Measurements from ENCODE around the gene UNC50.
"Not testable (repeated sequence)": the region's sequence is repeated elsewhere in the genome, so short reads cannot be mapped to it uniquely, and the experiment has no call there.

Gene UNC50

DNA sequence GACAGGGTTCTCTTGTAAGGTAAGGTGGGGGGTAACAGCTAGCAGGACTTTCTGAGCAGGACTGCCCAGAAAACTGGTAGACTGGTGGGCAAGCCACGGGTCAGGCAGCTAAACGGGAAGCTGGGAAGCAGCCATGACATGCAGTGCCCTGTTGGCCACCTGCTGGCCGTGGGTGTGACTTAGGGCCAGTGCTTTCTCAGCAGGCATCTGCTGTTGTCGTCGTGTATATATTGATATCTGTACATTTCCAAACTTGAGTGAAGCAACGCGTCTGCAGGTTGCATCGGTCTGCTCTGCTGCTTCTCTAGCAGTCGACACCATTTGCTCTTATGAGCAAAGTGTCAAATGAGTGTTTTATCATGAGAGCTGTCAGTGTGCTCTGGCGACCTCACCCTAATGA, 31.1 kb upstream of the UNC50 start:
- DNase-seq = no peak

DNA sequence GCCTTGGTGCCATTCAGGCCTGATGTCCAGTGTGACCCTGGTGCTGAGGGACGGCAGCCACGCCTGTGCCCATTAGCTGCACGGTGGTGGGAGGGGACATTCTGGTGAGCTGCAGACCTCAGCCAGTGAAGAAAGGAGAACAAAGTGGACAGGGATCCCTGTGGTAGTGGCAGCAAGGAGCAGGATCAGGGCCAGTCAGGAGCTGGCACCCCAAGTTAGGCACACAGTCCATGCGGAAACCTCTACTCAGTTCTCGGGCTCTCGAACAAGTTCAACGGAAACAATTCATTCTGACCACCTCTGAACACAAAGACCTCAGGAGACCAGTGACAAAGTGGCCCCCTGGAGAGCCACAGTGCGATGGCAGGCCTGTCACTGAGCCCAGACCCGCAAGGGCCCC, 30.2 kb upstream of the UNC50 start:
- no peak for DNase-seq

DNA sequence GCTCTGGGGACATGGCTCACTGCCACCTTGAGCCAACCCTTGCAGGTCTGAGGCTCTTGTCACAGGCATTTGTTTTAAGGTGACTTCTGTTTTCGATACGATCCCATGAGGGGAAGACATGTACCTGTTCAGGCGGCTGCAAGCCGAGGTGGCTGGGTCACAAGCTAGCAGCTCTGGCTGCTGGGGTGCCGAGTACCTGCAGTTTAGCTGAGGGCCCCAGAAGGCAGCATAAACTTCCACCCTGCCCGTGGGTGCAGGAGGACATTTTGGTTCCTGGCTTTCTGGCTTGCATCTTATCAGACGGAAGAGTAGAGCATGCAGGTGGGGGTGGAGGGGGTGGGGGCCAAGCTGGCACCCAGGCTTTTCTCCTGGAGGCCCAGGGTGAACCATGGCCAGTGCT, 28.5 kb upstream of the UNC50 start:
- DNase-seq = no peak

DNA sequence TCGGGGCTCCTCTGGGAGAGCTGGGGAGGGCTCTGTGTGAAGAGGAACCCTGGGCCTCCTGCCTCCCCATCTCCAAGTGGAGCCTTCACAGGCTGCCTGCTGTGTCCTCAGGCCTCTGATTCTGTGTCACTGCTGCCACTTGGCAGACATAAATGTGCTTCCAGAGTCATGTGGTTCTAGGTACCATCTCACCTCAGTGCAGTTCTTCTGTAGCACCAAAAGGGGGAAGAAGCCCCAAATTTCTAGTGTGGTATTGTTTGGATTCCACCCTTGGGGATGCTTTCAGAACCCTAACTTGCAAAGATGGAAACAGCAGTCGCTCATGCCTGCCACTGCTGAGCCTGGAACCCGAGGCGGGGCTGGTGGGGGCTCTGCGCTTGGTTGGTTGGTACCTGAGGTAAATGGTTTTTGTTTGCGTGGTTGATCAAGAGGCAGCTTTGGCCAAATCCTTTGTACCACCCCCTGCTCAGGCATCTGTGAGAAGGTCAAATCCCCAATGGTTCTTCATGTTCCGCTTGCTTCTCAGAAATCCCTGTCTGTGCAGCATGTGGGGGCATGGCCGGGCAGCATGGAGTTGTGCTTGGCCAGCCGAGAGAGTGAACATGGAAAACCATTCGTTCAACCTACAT, 27.6 kb upstream of the UNC50 start:
- no peak for DNase-seq

DNA sequence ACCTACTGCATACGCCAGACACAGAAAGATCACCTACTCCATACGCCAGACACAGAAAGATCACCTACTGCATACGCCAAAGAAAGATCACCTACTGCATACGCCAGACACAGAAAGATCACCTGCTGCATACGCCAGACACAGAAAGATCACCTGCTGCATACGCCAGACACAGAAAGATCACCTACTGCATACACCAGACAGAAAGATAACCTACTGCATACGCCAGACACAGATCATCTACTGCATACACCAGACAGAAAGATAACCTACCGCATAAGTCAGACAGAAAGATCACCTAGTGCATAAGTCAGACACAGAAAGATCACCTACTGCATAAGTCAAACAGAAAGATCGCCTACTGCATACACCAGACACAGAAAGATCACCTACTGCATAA, 25.9 kb upstream of the UNC50 start:
- DNase-seq = no peak

DNA sequence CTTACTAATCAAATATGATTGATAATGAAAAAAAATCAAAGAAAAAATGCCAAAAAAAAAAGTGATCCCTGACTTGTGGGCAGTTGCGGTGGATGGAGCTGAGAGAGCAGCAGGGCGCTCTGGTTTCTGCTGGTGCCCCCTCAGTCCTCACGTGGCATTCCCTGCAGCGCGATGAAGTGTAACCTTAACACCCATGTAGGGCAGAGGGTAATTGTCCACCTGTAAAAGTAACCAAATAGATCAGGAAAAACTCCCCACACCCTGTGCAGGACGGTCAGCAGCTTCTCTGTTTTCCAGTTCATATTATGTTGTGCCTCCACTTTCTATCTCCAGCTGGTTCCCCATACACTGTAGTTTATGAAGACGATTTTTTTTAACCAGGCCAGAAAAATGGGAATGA, 25.1 kb upstream of the UNC50 start:
- no peak for DNase-seq

DNA sequence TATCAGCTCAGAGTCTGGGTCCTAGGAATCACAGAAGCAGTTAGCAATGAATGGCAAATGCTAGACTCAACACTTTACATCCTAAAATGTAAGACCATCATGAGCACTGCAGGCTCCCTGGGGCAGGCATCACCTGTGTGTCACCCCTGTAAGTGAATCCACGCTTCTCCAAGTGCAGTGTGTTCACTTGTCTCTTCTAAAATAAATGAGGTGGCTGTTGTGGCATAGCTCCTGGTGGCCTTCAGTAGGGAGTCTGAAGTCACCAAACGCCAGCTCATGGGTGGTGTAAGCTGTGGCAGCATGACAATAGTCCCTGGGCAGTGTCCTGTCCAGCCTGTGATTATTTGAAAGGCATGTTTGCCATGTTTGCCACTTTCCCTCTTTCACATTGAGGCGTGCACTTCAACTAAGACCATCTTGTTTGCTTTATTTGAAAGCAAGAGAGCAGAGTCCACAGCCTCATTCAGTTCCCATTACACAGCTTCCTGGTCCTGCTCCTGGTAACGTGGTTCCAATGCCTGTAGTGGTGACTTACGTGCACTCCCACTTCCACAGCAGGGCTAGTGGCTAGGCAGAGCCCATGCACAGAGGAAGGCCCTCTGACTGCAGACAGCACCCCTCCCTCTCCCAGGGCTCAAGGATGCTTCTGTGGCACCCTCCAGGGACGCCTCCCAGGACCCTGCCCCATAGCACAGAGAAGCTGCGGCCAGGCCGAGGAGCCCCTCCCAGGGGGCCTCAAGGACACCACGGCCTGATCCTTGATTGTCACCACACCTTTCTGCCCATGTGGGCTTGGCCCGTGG, 24.4 kb upstream of the UNC50 start:
- DNase-seq = no peak

DNA sequence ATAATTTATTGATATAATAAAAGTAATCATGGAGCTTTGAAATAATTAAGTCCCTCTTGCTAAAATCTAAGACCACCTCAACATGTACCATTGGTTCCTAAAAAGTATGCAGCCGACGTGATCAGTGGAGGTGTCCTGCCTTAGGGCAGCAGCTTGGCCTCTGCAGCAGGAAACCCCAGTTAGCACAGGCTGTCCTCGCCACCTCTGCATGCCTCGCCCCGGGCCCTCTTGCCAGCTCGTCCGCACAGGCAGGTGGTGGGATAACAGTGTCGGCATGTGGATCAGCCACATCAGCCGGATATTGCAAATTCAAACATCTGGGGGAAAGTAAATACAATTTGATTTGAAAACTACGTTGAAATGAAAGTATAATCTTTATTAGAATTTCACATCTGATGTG, 23.0 kb upstream of the UNC50 start:
- DNase-seq = no peak

DNA sequence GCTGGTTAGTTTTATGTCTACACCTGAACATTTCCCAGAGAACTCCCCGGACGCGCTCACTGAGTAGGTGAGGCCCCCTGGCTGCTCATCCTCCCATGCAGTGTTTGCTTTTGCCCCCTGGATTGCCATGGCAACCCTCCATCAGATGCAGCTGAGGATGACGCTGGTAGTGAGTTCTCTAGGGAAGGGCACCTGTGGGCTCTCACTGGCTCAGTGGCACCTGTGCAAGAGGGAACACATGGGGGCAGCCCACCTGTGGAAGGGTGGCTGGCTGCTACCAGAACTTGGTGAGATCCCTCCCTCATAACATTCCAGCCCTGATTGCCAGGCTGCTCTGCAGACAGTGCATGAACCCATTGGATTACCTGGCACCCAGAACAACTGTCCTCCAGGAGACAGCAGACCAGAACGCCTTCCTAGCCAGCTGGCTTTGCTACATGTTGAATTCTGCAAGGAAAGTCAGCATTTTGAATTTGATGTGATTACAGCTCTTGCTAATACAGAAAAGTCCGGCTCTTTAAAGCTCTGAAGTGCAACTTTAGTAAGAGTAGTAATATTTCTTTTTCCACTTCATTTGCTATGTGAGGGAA, 21.7 kb upstream of the UNC50 start:
- DNase-seq = no peak

DNA sequence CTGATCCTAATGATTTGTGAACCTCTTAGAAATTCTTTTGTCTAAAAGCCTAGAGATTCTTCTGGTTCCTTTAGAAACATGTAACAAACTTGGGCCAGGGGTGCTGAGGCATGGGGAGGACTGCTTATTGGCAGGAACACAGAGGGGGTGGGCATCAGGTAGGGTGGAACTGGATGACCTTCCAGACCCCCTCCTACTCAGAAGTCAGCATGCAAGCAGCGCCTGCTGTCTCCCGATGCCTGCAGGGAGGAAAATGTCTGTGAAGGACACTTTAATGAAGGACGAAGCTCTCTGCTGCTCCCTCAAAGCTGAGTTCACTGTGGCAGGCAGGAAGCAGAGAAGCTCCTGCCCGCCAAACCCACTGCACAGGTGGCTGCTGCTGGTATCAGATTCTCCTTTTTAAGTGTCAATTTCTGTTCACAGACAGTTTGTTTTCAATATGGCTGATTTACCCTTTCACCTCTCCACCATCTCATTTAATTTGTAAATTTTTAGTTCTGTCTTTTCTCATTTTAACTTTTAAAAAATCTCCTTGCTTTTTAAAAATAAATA, 19.4 kb upstream of the UNC50 start:
- DNase-seq = no peak

DNA sequence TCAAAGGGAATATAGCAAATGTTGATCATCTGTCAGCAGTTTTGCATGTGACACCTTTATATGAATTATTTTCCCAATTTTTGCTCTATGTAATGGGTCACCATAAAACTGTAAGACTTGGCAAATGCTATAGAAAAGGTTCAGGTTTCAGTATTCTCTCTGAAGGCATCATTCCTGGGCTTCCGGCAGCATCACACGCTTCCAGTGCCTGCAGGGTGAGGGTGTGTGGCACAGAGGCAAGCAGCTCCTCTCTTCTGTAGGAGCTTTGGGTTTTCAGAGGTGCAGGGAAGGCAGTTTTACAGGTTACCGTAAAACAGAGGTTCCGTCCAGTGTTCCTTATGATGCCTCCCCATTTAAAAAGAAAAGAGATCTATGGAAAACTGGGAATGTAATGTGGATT, 18.9 kb upstream of the UNC50 start:
- DNase-seq = no peak

DNA sequence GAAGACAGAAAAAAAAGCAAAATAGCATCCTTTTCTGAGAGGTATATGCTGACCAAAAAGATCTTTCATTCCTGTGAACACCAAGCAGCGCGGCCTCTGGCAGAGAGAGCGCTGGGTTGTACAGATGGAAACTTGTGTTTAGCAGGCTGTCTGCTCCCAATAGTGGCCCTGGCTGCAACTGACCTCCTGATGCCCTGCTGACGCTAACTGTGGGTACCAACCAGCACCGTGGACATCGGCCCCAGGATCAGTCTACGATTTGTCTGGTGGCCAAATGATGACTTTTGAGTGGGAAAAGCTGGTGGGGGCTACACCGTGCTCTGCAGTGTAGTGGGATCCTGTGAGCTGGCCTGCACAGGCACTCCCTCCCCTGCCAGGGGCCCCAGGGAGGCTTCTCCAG, 15.8 kb upstream of the UNC50 start:
- no peak for DNase-seq

DNA sequence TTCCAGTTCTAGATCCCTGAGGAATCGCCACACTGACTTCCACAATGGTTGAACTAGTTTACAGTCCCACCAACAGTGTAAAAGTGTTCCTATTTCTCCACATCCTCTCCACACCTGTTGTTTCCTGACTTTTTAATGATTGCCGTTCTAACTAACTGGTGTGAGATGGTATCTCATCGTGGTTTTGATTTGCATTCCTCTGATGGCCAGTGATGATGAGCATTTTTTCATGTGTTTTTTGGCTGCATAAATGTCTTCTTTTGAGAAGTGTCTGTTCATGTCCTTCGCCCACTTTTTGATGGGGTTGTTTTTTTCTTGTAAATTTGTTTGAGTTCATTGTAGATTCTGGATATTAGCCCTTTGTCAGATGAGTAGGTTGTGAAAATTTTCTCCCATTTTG, 13.7 kb upstream of the UNC50 start:
- DNase-seq = not testable (repeated sequence)

DNA sequence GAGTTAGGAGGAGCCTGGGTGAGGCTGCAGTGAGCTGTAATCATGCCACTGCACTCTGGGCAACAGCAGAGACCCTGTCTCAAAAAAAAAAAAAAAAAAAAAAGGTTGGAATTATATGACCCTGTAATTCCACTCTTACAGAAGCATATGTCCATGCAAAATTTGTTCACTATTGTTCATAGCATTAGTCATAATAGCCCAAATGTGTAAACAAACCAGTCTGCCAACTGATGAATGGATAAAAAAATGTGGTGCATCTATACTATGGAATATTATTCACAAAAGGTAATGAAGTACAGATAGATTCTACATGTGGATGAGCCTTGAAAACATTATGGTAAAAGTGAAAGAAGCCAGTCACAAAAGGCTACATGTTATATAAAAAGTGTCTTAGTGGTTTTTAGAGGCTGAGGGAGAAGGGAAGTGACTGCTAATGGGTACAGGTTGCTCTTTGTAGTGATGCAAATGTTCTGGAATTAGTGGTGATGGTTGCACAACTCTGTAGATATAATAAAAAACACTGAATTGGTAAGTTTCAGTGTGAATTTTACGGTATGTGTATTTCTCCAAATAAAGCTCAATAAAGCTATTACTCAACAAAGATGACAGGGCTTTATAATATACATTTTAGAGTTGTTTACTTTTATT, 9.5 kb upstream of the UNC50 start:
- no peak for DNase-seq

DNA sequence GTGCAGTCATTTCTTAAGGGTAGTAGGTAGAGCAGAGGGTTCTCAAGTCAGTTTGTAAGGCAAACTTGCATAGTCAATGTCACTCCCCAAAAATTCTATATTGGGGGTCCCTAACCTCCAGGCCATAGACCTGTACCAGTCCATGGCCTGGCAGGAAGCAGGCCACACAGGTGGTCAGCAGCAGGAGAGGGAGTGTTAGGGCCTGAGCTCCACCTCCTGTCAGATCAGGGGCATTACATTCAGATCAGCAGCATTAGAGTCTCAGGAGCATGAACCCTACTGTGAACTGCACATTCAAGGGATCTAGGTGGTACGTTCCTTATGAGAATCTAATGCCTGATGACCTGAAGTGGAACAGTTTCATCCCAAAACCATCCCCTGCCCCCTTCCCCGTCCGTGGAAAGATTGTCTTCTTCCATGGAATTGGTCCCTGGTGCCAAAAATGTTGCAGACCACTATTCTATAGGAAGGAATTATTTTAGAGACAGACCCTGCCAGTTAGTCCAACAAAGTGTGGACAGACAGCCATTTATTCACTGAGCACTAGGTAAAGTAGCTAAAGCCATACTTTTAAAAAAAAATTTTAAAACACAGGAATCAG, 6.8 kb upstream of the UNC50 start:
- DNase-seq = peak; percentile 17

DNA sequence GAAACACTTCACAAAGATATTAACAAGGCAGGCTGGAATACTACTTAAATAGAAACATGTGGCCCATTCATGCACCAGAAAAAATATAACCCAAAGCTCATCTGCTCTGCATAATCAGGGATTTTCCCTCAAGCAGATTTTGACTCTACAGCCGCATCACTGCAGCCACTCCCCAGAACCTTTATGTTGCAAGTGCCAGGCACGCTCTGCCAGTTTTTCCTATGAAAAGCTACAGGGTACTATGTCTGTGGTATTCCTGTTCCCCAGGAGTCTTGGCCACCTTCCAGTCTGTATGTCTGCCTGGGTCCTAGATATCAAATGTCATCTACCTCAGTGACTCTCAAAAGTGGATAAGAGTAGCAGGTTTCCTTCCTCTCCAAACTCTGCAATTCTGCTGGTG, 3.8 kb upstream of the UNC50 start:
- no peak for DNase-seq

DNA sequence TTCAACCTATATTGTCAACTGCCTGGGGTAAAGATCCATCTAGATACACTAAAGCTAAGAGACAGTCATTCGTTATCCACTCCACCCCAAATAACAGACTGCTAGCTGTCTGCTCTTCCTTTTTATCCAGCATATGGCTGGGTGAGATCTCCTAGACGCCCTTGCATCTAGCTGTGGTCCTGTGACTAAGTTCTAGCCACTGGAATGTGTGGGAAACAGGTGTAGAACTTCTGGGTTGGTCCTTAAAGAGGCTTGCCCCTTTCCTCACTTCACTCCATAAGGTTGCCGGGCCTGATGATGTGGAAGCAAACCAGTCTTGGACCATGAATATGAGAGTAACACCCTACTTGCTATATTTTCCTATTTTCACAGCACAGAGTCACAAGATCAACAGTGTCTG, 3.3 kb upstream of the UNC50 start:
- no peak for DNase-seq

DNA sequence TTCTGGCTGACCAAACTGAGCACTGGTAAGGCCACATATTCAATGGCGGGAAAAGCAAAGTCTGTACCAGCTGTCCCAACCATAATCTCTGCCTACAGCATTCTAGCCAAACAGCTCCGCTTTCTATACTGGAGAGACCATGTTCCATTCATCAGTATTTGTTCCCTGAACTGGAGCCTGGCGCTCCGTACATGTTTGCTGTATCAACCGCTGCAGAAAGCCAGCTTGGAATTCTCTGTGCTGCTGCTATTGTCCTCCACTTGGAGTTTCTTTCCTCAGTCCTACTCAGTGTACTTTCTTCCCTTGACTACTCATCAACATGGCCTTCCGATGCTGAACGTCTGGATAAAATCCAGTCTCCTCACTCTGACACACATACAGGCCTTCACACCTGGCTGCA, 2.0 kb upstream of the UNC50 start:
- no peak for DNase-seq

DNA sequence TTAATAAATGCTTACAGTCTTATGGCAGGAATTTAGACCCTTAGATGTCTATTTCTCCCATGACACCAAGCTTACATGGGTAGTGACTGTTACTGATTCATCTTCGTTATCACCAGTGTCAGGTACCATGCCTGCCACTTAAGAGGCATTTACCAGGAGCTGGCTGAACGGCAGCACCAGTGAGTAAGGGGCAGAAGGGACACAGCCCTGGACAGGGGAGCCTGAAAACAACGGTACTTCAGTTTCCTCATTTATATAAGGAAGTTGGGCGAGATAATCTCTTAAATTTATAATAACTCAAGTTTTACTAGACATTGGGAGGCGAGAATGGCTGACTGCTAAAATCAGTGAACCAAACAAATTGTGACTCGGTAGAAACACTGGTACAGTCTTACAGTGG, 1.3 kb upstream of the UNC50 start:
- no peak for DNase-seq

DNA sequence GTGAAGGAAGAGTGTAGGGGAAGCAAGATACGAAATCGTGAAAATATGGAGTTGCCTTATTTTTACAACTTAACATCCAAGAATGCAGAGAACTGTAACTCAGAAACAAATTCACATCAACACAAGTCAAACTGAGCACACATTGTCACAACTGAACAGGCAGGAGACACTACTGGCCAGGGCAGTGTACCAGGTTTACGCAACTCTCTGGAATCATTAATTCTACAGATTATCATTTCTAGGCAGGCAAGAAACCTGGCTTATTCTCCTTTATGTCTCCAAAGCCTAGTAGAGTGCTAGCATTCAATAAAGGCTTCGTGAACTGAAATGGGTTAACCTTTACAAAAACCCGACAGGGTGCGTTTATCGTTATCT, 661 bp upstream of the UNC50 start:
- no peak for DNase-seq

DNA sequence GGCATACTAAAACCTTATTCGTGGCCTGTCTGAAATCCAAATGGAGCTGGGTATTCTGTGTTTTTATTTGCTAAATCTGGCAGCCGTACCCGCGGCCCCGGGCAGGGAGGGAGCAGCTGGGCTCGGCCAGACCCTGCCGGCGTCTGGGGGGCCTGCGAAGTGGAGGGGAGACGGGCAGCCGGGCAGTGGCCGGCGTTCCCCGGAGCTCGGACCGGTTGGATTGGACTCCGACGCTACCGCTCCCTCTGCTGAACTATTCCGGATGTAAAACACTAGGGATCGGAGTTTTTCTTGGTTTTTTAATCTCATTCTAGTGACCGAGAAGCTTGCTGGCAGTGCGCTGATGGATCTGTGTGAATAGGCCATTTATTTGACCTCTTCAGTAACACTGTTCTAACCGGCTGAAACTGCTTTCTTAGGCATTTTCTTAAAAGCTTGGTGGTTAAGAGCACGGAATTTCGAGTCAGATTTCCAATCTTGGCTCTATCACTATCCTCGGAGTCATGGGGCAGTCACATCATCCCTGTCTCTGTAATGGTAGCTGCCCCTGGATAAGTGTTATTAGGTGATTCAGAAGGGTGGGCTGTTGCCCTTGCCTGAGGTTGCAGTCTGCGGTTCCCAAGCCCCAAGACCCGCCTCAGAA, 694 bp downstream of the UNC50 start:
- DNase-seq = no peak

DNA sequence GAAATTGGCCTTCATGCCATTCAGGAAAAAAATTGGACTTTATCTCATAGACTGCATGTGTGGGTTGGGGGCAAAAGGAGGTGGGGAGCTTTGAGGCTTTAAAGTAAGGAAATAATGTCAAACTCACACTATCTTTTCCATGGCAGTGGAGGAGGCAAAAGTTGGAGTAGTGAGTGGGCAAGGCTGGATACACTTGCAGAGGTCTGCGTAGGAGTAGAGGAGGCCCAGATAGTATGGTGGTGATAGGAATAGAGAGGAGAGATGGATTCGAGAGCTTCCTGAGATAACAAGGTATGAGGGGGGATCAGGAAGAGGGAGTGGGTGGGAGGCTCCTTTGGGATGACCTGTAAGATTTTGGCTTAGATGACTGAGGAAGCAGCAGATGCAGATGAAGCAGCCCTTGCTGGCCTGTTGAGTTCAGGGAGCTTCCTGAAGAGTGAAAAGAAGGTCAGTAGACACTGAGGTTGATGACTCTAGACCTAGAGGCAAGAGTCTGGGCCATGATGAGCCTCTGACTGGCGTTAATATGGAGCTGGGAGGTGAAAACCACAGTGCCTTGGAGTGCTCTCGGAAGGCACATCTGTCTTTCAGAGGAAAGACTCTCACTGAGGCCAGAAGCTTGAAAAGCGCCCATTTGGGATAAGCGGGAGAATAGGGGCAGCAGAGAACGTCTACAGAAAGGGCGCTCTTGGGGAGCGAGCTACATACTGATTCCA, 5.8 kb downstream of the UNC50 start:
- DNase-seq = no peak
